IMR-90 (cell line): ENCODE measurements around the gene ITPR2. TPM values are rescaled to one million over a fixed set of nuclear protein-coding genes. Genes with fewer than 3 reads are reported as not detected.

Experiments used
- ATAC-seq: fragments of 200-7000 bp; cut with Tn5 transposase; 2 replicates; pipeline ENCODE4 v1.9.1; 2020; ENCODE audit warnings: low read depth, mild to moderate bottlenecking, moderate library complexity
- BruUV-seq: library from RNA; stranded (reverse); fragments of 400-500 nt; replicated peaks from 2 replicates; lab custom pipeline; 2021; lab: Mats Ljungman, UMichigan
- CTCF ChIA-PET: fragments of 300-600 bp; formaldehyde crosslinking; extraction: SDS; loops from one replicate; lab custom pipeline; 2021; ENCODE audit warnings: antibody characterized with exemption; lab: Yijun Ruan, JAX
- POLR2A ChIA-PET: fragments of 300-600 bp; sonication (Branson Sonifier 250); formaldehyde crosslinking; loops from one replicate; lab custom pipeline; 2022; ENCODE audit warnings: antibody characterized with exemption; ENCODE audit not compliant: unreplicated experiment; lab: Charles Lee
- DNase-seq: peaks from one replicate; pipeline ENCODE4 v3.0.0; 2013
- H2AFZ ChIP-seq: replicated peaks from 2 replicates; pipeline ENCODE3; 2013; ENCODE audit warnings: low read length, mild to moderate bottlenecking; ENCODE audit not compliant: poor library complexity
- H2AK5ac ChIP-seq: 2 replicates; pipeline ENCODE4 v1.6.1; 2013; ENCODE audit warnings: low read depth, low read length, inconsistent platforms
- H2AK9ac ChIP-seq: replicated peaks from 2 replicates; pipeline ENCODE3; 2013; ENCODE audit warnings: mild to moderate bottlenecking, low read depth, low read length, moderate library complexity; ENCODE audit not compliant: poor library complexity
- H2BK120ac ChIP-seq: 2 replicates; pipeline ENCODE4 v1.6.1; 2013; ENCODE audit warnings: low read depth, low read length, inconsistent platforms
- H2BK15ac ChIP-seq: 3 replicates; pipeline ENCODE4 v1.6.1; 2013; ENCODE audit warnings: low read depth, low read length, inconsistent platforms
- H2BK20ac ChIP-seq: 2 replicates; pipeline ENCODE4 v1.6.1; 2013; ENCODE audit warnings: low read depth, mild to moderate bottlenecking, inconsistent platforms, low read length, moderate library complexity
- H2BK5ac ChIP-seq: 2 replicates; pipeline ENCODE4 v1.6.1; 2013; ENCODE audit warnings: mild to moderate bottlenecking, low read depth, low read length, inconsistent platforms; ENCODE audit not compliant: poor library complexity, severe bottlenecking
- H3K14ac ChIP-seq: replicated peaks from 2 replicates; pipeline ENCODE4 v1.6.1; 2013; ENCODE audit warnings: low read depth, low read length, inconsistent platforms
- H3K18ac ChIP-seq: 2 replicates; pipeline ENCODE4 v1.6.1; 2013; ENCODE audit warnings: low read depth, low read length, control low read depth
- H3K23ac ChIP-seq: 2 replicates; pipeline ENCODE4 v1.6.1; 2013; ENCODE audit warnings: low read depth, low read length, inconsistent platforms
- H3K27ac ChIP-seq: 2 replicates; pipeline ENCODE4 v1.5.1; 2013; ENCODE audit warnings: mild to moderate bottlenecking, control low read depth, low read length; ENCODE audit not compliant: insufficient read depth
- H3K27me3 ChIP-seq: 2 replicates; pipeline ENCODE4 v1.6.1; 2013; ENCODE audit warnings: low read length; ENCODE audit not compliant: control insufficient read depth, insufficient read depth
- H3K36me3 ChIP-seq: 2 replicates; pipeline ENCODE4 v1.6.1; 2013; ENCODE audit warnings: low read length, mixed read lengths; ENCODE audit not compliant: control insufficient read depth, insufficient read depth
- H3K4ac ChIP-seq: 2 replicates; pipeline ENCODE4 v1.6.1; 2013; ENCODE audit warnings: low read depth, low read length, inconsistent platforms
- H3K4me1 ChIP-seq: 2 replicates; pipeline ENCODE4 v1.6.1; 2013; ENCODE audit warnings: low read length, mixed read lengths; ENCODE audit not compliant: control insufficient read depth, insufficient read depth
- H3K4me2 ChIP-seq: 2 replicates; pipeline ENCODE4 v1.6.1; 2013; ENCODE audit warnings: low read depth, mild to moderate bottlenecking, control low read depth, low read length, moderate library complexity
- H3K4me3 ChIP-seq: 2 replicates; pipeline ENCODE4 v1.5.1; 2013; ENCODE audit warnings: low read depth, mild to moderate bottlenecking, control low read depth, low read length, moderate library complexity; ENCODE audit not compliant: insufficient read depth
- H3K56ac ChIP-seq: 2 replicates; pipeline ENCODE4 v1.6.1; 2013; ENCODE audit warnings: low read length, inconsistent platforms; ENCODE audit not compliant: insufficient read depth; ENCODE audit errors: extremely low read depth
- H3K79me1 ChIP-seq, 2 experiments: 2 replicates each; pipeline ENCODE4 v1.6.1; 2013; ENCODE audit warnings: low read length in 2 of 2, inconsistent platforms in 1 of 2, low read depth in 1 of 2
- H3K9ac ChIP-seq: 2 replicates; pipeline ENCODE4 v1.6.1; 2013; ENCODE audit warnings: low read depth, low read length, control low read depth
- H3K9me1 ChIP-seq: 2 replicates; pipeline ENCODE4 v1.6.1; 2013; ENCODE audit warnings: low read length, inconsistent platforms; ENCODE audit not compliant: insufficient read depth
- H3K9me3 ChIP-seq: 2 replicates; pipeline ENCODE4 v1.6.1; 2013; ENCODE audit warnings: low read length; ENCODE audit not compliant: control insufficient read depth, insufficient read depth
- H4K20me1 ChIP-seq: 2 replicates; pipeline ENCODE4 v1.6.1; 2013; ENCODE audit warnings: low read length, inconsistent platforms; ENCODE audit not compliant: insufficient read depth
- H4K5ac ChIP-seq: 2 replicates; pipeline ENCODE4 v1.6.1; 2013; ENCODE audit warnings: mild to moderate bottlenecking, low read depth, low read length, control low read depth
- H4K8ac ChIP-seq, 2 experiments: 2 replicates each; pipeline ENCODE4 v1.6.1; 2013; ENCODE audit warnings: low read depth in 2 of 2, low read length in 2 of 2, control low read depth in 1 of 2, inconsistent platforms in 1 of 2
- H4K91ac ChIP-seq: 2 replicates; pipeline ENCODE4 v1.6.1; 2013; ENCODE audit warnings: low read depth, low read length, inconsistent platforms; ENCODE audit not compliant: insufficient read depth
- BHLHE40 ChIP-seq: fragments of 150-350 bp; IDR thresholded peaks from 2 replicates; pipeline ENCODE4 v1.6.1; 2016; ENCODE audit warnings: mild to moderate bottlenecking, low read depth, low read length
- CEBPB ChIP-seq: IDR thresholded peaks from 2 replicates; pipeline ENCODE4 v1.6.1; 2012; ENCODE audit warnings: low read depth, low read length, improper control_type of control experiment
- CHD1 ChIP-seq: IDR thresholded peaks from 2 replicates; pipeline ENCODE4 v1.6.1; 2012; ENCODE audit warnings: low read depth, low read length, improper control_type of control experiment
- CTCF ChIP-seq: conservative IDR thresholded peaks from 2 replicates; pipeline ENCODE4 v1.5.1; 2012; ENCODE audit warnings: mild to moderate bottlenecking, low read depth, low read length, improper control_type of control experiment
- ELK1 ChIP-seq: fragments of 150-350 bp; IDR thresholded peaks from 2 replicates; pipeline ENCODE4 v1.6.1; 2016; ENCODE audit warnings: low read depth, mild to moderate bottlenecking, low read length, moderate library complexity, borderline replicate concordance
- FOS ChIP-seq: fragments of 150-350 bp; IDR thresholded peaks from 2 replicates; pipeline ENCODE4 v1.6.1; 2016; ENCODE audit warnings: low read depth, low read length
- MAFK ChIP-seq: IDR thresholded peaks from 2 replicates; pipeline ENCODE4 v1.6.1; 2012; ENCODE audit warnings: low read depth, low read length, improper control_type of control experiment
- MAZ ChIP-seq: IDR thresholded peaks from 2 replicates; pipeline ENCODE4 v1.6.1; 2012; ENCODE audit warnings: low read depth, mild to moderate bottlenecking, low read length, improper control_type of control experiment, moderate library complexity, borderline replicate concordance
- MXI1 ChIP-seq: IDR thresholded peaks from 2 replicates; pipeline ENCODE4 v1.6.1; 2012; ENCODE audit warnings: low read depth, mild to moderate bottlenecking, low read length, moderate library complexity, borderline replicate concordance
- NFE2L2 ChIP-seq: fragments of 150-350 bp; IDR thresholded peaks from 2 replicates; pipeline ENCODE4 v1.6.1; 2016; ENCODE audit warnings: low read depth, mild to moderate bottlenecking, low read length
- POLR2A ChIP-seq: IDR thresholded peaks from 2 replicates; pipeline ENCODE4 v1.6.1; 2012; ENCODE audit warnings: mild to moderate bottlenecking, low read depth, low read length
- RAD21 ChIP-seq: IDR thresholded peaks from 2 replicates; pipeline ENCODE4 v1.6.1; 2012; ENCODE audit warnings: low read length, improper control_type of control experiment
- RCOR1 ChIP-seq: IDR thresholded peaks from 2 replicates; pipeline ENCODE4 v1.6.1; 2012; ENCODE audit warnings: mild to moderate bottlenecking, low read length, improper control_type of control experiment; ENCODE audit not compliant: insufficient replicate concordance
- RFX5 ChIP-seq: IDR thresholded peaks from 2 replicates; pipeline ENCODE4 v1.8.0; 2012; ENCODE audit warnings: low read depth, mild to moderate bottlenecking, low read length, moderate library complexity
- SMC3 ChIP-seq: fragments of 150-350 bp; IDR thresholded peaks from 2 replicates; pipeline ENCODE4 v1.6.1; 2016; ENCODE audit warnings: low read depth, mild to moderate bottlenecking, antibody characterized with exemption, low read length, moderate library complexity
- USF2 ChIP-seq: fragments of 150-350 bp; IDR thresholded peaks from 2 replicates; pipeline ENCODE4 v1.6.1; 2017; ENCODE audit warnings: mild to moderate bottlenecking, antibody characterized with exemption, low read length, low read depth
- WGBS, 2 experiments: methylation state at CpG; one replicate each; pipeline versions ENCODE4 v1.1.5 to v1.1.7; 2013; ENCODE audit warnings: missing lambda C conversion rate in 2 of 2; ENCODE audit not compliant: insufficient read length in 1 of 2; ENCODE audit errors: extremely low coverage in 2 of 2; 5-methylcytosine and 5-hydroxymethylcytosine counted together
- dilution Hi-C: fragments of 300-500 bp; cut with HindIII; formaldehyde crosslinking; loops from one replicate; pipeline ENCODE4 v1.14.3; 2018; ENCODE audit warnings: low sequenced_read_pairs; ENCODE audit not compliant: unreplicated experiment
- in situ Hi-C: fragments of 300-500 bp; cut with MboI; formaldehyde crosslinking; loops from 3 replicates; pipeline ENCODE4 v1.14.3; 2019; ENCODE audit warnings: low sequenced_read_pairs, inconsistent platforms, mixed read lengths
- intact Hi-C: fragments of 100-400 bp; cut with micrococcal nuclease; formaldehyde crosslinking; loops from 2 replicates; pipeline ENCODE4 v1.10.0; 2022
- polyA plus RNA-seq, 3 experiments: library from polyadenylated mRNA; depleted of rRNA; stranded (reverse); fragments of >200 nt; gene quantifications; 2 replicates each; pipeline ENCODE4 v1.2.3, GENCODE V29; 2012; ENCODE audit warnings: low replicate concordance in 1 of 3
- total RNA-seq: library from RNA; depleted of rRNA; stranded (reverse); fragments of >200 nt; gene quantifications from 2 replicates; pipeline ENCODE4 v1.2.3, GENCODE V29; 2012

The ITPR2 gene
- total and polyA plus RNA-seq, 2 of the 4 experiments (the other 2 are of a cell fraction) = 1.2 to 9.0 TPM

GRCh38 chr12:26383041-26383440, 450.0 kb downstream of the ITPR2 start:
- TF ChIP-seq MXI1 (no peak), BHLHE40 (no peak), NFE2L2 (no peak), ELK1 (no peak), RFX5 (no peak), FOS (no peak), RCOR1 (no peak), CEBPB (no peak), SMC3 (no peak), RAD21 (no peak), CTCF (no peak), USF2 (no peak), MAFK (no peak), CHD1 (no peak), MAZ (no peak), POLR2A (no peak)
- Histone ChIP-seq H4K5ac (no peak overlapping the region), H4K91ac (no peak overlapping the region), H2BK120ac (no peak overlapping the region), H3K23ac (no peak overlapping the region), H3K4me3 (no peak overlapping the region), H3K9ac (no peak overlapping the region), H3K27ac (no peak overlapping the region), H3K18ac (no peak overlapping the region), H3K79me1 (no peaks in the 10 kb centered on the region), H4K8ac (no peak overlapping the region), H3K27me3 (no peaks in the 10 kb centered on the region), H3K4me2 (no peak overlapping the region), H3K9me3 (no peaks in the 10 kb centered on the region), H4K20me1 (no peaks in the 10 kb centered on the region), H2BK5ac (no peak overlapping the region), H3K14ac (no peak overlapping the region), H2BK15ac (no peak overlapping the region), H2AK5ac (no peak overlapping the region), H3K4me1 (no peaks in the 10 kb centered on the region), H3K36me3 (no peaks in the 10 kb centered on the region), H3K4ac (no peak overlapping the region), H3K9me1 (no peaks in the 10 kb centered on the region), H2AFZ (no peak overlapping the region), H2AK9ac (no peak overlapping the region), H3K56ac (no peak overlapping the region), H2BK20ac (no peak overlapping the region)
- no TSS peak for BruUV-seq
- ATAC-seq (no peak), DNase-seq (no peak)
- in situ Hi-C loops (no loop called here), dilution Hi-C loops (no loop called here), intact Hi-C loops (no loop called here)
- CTCF ChIA-PET = no interaction called here
- POLR2A ChIA-PET = no interaction called here
- 80% methylated on average over 1 of the region's 1 CpG; no CpG with 5 or more reads in 1 of the 2 experiments for WGBS, 2 experiments
